ENCODE measurements around the gene CD300A.

DNA sequence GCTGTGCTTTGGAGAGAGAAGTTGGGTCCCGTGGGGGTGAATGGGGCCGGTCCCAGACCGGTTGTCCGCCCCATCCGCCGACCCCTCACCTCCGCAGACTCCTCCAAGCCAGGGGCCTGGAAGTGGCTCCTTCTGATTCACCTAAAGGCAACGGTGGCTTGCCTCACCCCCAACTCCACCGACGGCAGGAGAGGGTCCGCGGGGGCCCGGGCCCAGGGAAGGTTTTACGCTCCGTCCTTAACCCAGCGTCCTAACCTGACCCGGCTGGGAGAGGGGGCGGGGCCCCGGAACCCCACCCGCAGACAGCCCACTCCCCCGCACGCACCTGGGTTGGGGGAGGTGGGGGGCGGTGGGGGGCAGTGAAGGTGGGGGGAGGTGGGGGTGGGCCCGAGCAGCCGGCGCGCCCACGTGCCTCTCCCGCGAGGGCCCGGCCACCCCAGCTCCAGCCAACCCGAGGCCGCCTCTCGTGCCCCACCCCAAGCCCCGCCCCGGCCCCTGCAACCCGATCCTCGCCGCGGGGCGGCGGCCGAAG is 12.7 kb upstream of the CD300A start:
- TF ChIP-seq ZNF707 (tag by site-specific recombination; IDR thresholded peaks at IDR 0.05) (no peak), ZFP69B (tag by site-specific recombination; IDR thresholded peaks at IDR 0.05) (no peak), GLI2 (tag by site-specific recombination; IDR thresholded peaks at IDR 0.05; ENCODE audit: borderline replicate concordance, low read depth) (no peak), ZFP41 (tag by site-specific recombination; IDR thresholded peaks at IDR 0.05; ENCODE audit: borderline replicate concordance) (no peak), ZNF24 (tag by site-specific recombination; IDR thresholded peaks at IDR 0.05) (no peak), TCF7L2 (IDR thresholded peaks at IDR 0.05; ENCODE audit: borderline replicate concordance, low read depth, low read length) (no peak), ZNF433 (tag by site-specific recombination; IDR thresholded peaks at IDR 0.05; ENCODE audit: low read depth) (no peak), BCL11A (tag by site-specific recombination; IDR thresholded peaks at IDR 0.05; ENCODE audit: low read depth) (no peak)
- TF ChIP-seq, protein P1, sequence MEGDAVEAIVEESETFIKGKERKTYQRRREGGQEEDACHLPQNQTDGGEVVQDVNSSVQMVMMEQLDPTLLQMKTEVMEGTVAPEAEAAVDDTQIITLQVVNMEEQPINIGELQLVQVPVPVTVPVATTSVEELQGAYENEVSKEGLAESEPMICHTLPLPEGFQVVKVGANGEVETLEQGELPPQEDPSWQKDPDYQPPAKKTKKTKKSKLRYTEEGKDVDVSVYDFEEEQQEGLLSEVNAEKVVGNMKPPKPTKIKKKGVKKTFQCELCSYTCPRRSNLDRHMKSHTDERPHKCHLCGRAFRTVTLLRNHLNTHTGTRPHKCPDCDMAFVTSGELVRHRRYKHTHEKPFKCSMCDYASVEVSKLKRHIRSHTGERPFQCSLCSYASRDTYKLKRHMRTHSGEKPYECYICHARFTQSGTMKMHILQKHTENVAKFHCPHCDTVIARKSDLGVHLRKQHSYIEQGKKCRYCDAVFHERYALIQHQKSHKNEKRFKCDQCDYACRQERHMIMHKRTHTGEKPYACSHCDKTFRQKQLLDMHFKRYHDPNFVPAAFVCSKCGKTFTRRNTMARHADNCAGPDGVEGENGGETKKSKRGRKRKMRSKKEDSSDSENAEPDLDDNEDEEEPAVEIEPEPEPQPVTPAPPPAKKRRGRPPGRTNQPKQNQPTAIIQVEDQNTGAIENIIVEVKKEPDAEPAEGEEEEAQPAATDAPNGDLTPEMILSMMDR (tag by site-specific recombination; IDR thresholded peaks at IDR 0.05), result no peak
- TF ChIP-seq, protein P2, sequence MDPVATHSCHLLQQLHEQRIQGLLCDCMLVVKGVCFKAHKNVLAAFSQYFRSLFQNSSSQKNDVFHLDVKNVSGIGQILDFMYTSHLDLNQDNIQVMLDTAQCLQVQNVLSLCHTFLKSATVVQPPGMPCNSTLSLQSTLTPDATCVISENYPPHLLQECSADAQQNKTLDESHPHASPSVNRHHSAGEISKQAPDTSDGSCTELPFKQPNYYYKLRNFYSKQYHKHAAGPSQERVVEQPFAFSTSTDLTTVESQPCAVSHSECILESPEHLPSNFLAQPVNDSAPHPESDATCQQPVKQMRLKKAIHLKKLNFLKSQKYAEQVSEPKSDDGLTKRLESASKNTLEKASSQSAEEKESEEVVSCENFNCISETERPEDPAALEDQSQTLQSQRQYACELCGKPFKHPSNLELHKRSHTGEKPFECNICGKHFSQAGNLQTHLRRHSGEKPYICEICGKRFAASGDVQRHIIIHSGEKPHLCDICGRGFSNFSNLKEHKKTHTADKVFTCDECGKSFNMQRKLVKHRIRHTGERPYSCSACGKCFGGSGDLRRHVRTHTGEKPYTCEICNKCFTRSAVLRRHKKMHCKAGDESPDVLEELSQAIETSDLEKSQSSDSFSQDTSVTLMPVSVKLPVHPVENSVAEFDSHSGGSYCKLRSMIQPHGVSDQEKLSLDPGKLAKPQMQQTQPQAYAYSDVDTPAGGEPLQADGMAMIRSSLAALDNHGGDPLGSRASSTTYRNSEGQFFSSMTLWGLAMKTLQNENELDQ (tag by site-specific recombination; IDR thresholded peaks at IDR 0.05; ENCODE audit: low read depth), result no peak
- TF ChIP-seq, protein P3, sequence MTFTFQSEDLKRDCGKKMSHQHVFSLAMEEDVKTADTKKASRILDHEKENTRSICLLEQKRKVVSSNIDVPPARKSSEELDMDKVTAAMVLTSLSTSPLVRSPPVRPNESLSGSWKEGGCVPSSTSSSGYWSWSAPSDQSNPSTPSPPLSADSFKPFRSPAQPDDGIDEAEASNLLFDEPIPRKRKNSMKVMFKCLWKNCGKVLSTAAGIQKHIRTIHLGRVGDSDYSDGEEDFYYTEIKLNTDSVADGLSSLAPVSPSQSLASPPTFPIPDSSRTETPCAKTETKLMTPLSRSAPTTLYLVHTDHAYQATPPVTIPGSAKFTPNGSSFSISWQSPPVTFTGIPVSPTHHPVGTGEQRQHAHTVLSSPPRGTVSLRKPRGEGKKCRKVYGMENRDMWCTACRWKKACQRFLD (tag by site-specific recombination; IDR thresholded peaks at IDR 0.05), result no peak
